KOPT-K1 (cell line): Measurements from ENCODE around the gene PIN1.

Experiments
- H3K27ac ChIP-seq: fragments of 200-600 bp; sonication (generic); 2 replicates; pipeline ENCODE4 v1.5.1; 2016; ENCODE audit warnings: antibody characterized with exemption, mild to moderate bottlenecking, low read depth, low read length; ENCODE audit not compliant: poor library complexity, severe bottlenecking
- H3K36me3 ChIP-seq: fragments of 200-600 bp; sonication (generic); 2 replicates; pipeline ENCODE4 v1.5.1; 2017; ENCODE audit warnings: antibody characterized with exemption, mild to moderate bottlenecking, low read length, moderate library complexity; ENCODE audit not compliant: insufficient read depth
- H3K9me3 ChIP-seq: fragments of 200-600 bp; sonication (generic); 2 replicates; pipeline ENCODE4 v1.5.1; 2017; ENCODE audit warnings: antibody characterized with exemption, low read length, mild to moderate bottlenecking; ENCODE audit not compliant: insufficient read depth, poor library complexity, severe bottlenecking

PIN1 gene

GRCh38 chr19:9801976-9802375 lies 33.1 kb upstream of the PIN1 start:
- H3K27ac ChIP-seq: no peak overlapping the region
- no peaks in the 10 kb centered on the region for H3K9me3 ChIP-seq
- H3K36me3 ChIP-seq: peaks cover 5% of the 10 kb centered on the region

- Histone ChIP-seq H3K9me3 (peaks cover 6% of the 10 kb centered on the region), H3K27ac (no peak overlapping the region), H3K36me3 (peaks cover 38% of the 10 kb centered on the region)
Observed at GRCh38 chr19:9806803-9807202, 28.3 kb upstream of the PIN1 start.

- Histone ChIP-seq H3K27ac (peak overlapping the region; percentile 33), H3K9me3 (peaks cover 6% of the 10 kb centered on the region), H3K36me3 (peaks cover 48% of the 10 kb centered on the region)
Observed at GRCh38 chr19:9808855-9809824, 26.0 kb upstream of the PIN1 start.

- Histone ChIP-seq H3K9me3 (peaks cover 22% of the 10 kb centered on the region), H3K36me3 (peaks cover 64% of the 10 kb centered on the region), H3K27ac (no peak overlapping the region)
Observed at GRCh38 chr19:9811139-9811538, 24.0 kb upstream of the PIN1 start.

GRCh38 chr19:9818175-9818733 lies 16.9 kb upstream of the PIN1 start:
- peaks cover 22% of the 10 kb centered on the region for H3K9me3 ChIP-seq

GRCh38 chr19:9818734-9819595 lies 16.2 kb upstream of the PIN1 start, which contains the start of gene FBXL12:
TSS of gene FBXL12 (minus strand) at chr19:9819079. CDS start at chr19:9818813, 266 bp downstream.
- peaks cover 22% of the 10 kb centered on the region for H3K9me3 ChIP-seq
- H3K36me3 ChIP-seq: peaks cover 23% of the 10 kb centered on the region
- peak within 1 kb of the TSS; percentile 86 for H3K27ac ChIP-seq

More at GRCh38 chr19:9818175-9818733, 16.9 kb upstream of the PIN1 start:
- Histone ChIP-seq H3K36me3 (peaks cover 29% of the 10 kb centered on the region), H3K27ac (peak overlapping the region; percentile 86)

GRCh38 chr19:9819596-9819909 lies 15.6 kb upstream of the PIN1 start:
- peaks cover 17% of the 10 kb centered on the region for H3K36me3 ChIP-seq
- peaks cover 22% of the 10 kb centered on the region for H3K9me3 ChIP-seq
- H3K27ac ChIP-seq: peak overlapping the region; percentile 41

GRCh38 chr19:9820034-9820433 lies 15.1 kb upstream of the PIN1 start:
- Histone ChIP-seq H3K9me3 (peaks cover 17% of the 10 kb centered on the region), H3K36me3 (peaks cover 16% of the 10 kb centered on the region), H3K27ac (peak overlapping the region; percentile 41)

GRCh38 chr19:9823816-9824215 lies 11.3 kb upstream of the PIN1 start:
- H3K9me3 ChIP-seq: no peaks in the 10 kb centered on the region
- H3K27ac ChIP-seq: no peak overlapping the region
- H3K36me3 ChIP-seq: peaks cover 5% of the 10 kb centered on the region; the same call in 1 of the 2 replicates

GRCh38 chr19:9827289-9828238 lies 7.6 kb upstream of the PIN1 start, which contains the start of gene UBL5:
TSS of gene UBL5 (plus strand) at chr19:9827918. CDS start at chr19:9828338, 420 bp downstream.
- Histone ChIP-seq H3K9me3 (no peaks in the 10 kb centered on the region), H3K27ac (peak within 1 kb of the TSS; percentile 74), H3K36me3 (peaks cover 23% of the 10 kb centered on the region)

- Histone ChIP-seq H3K36me3 (peaks cover 23% of the 10 kb centered on the region), H3K9me3 (no peaks in the 10 kb centered on the region), H3K27ac (peak overlapping the region; percentile 74)
Observed at GRCh38 chr19:9828551-9829063, 6.5 kb upstream of the PIN1 start.

GRCh38 chr19:9834307-9834725 lies 802 bp upstream of the PIN1 start:
- Histone ChIP-seq H3K27ac (peak overlapping the region; percentile 48), H3K36me3 (peaks cover 38% of the 10 kb centered on the region), H3K9me3 (no peaks in the 10 kb centered on the region)

- H3K9me3 ChIP-seq: no peaks in the 10 kb centered on the region
- H3K27ac ChIP-seq: peak overlapping the region; percentile 77
- peaks cover 38% of the 10 kb centered on the region for H3K36me3 ChIP-seq
Observed at GRCh38 chr19:9835507-9835949, 410 bp downstream of the PIN1 start.

GRCh38 chr19:9836021-9836420 lies 903 bp downstream of the PIN1 start:
- H3K36me3 ChIP-seq: peaks cover 40% of the 10 kb centered on the region
- peak overlapping the region; percentile 77 for H3K27ac ChIP-seq
- H3K9me3 ChIP-seq: no peaks in the 10 kb centered on the region
